GM12878 (cell line): ENCODE data around the gene SLC37A2. TPM values are rescaled to one million over a fixed set of nuclear protein-coding genes. Genes with fewer than 3 reads are reported as not detected.

Source experiments
- BACH1 ChIP-seq: fragments of 450-650 bp; IDR thresholded peaks from 2 replicates; pipeline ENCODE4 v1.6.1; 2017; ENCODE audit warnings: mild to moderate bottlenecking, borderline replicate concordance
- BRCA1 ChIP-seq: IDR thresholded peaks from 2 replicates; pipeline ENCODE4 v1.6.1; 2011; ENCODE audit warnings: low read depth, low read length, improper control_type of control experiment
- CREB1 ChIP-seq: IDR thresholded peaks from 2 replicates; pipeline ENCODE4 v1.6.1; 2012; ENCODE audit warnings: low read depth, mild to moderate bottlenecking, inconsistent platforms
- ETV6 ChIP-seq, 2 experiments: fragments of 450-650 bp in 1 of 2; IDR thresholded peaks in 1 of 2; conservative IDR thresholded peaks in 1 of 2; 2 replicates each; pipeline ENCODE4 v1.6.1; 2014; ENCODE audit warnings: antibody characterized with exemption in 1 of 2, borderline replicate concordance in 1 of 2, low read depth in 1 of 2, mild to moderate bottlenecking in 1 of 2, moderate library complexity in 1 of 2
- JUND ChIP-seq: IDR thresholded peaks from 2 replicates; pipeline ENCODE4 v1.6.1; 2012; ENCODE audit warnings: low read depth, mild to moderate bottlenecking, low read length, improper control_type of control experiment, moderate library complexity
- PKNOX1 ChIP-seq: fragments of 450-650 bp; IDR thresholded peaks from 2 replicates; pipeline ENCODE4 v1.6.1; 2016; ENCODE audit warnings: mild to moderate bottlenecking
- RAD21 ChIP-seq: IDR thresholded peaks from 2 replicates; pipeline ENCODE4 v1.6.1; 2011; ENCODE audit warnings: mild to moderate bottlenecking, low read depth, low read length, moderate library complexity; ENCODE audit not compliant: insufficient read depth
- RELB ChIP-seq: fragments of 450-650 bp; IDR thresholded peaks from 2 replicates; pipeline ENCODE4 v1.6.1; 2017; ENCODE audit warnings: low read depth, mild to moderate bottlenecking, moderate library complexity
- SREBF2 ChIP-seq: IDR thresholded peaks from 2 replicates; pipeline ENCODE4 v1.6.1; 2012; ENCODE audit warnings: mild to moderate bottlenecking, low read length
- USF1 ChIP-seq: IDR thresholded peaks from 2 replicates; pipeline ENCODE4 v1.6.1; 2011; ENCODE audit warnings: borderline replicate concordance, low read depth, mild to moderate bottlenecking, moderate library complexity, mixed read lengths, low read length; ENCODE audit not compliant: insufficient read depth; ENCODE audit errors: extremely low read length
- ZBTB33 ChIP-seq: fragments of 450-650 bp; IDR thresholded peaks from 2 replicates; pipeline ENCODE4 v1.6.1; 2017; ENCODE audit warnings: mild to moderate bottlenecking
- ZNF592 ChIP-seq: fragments of 450-650 bp; IDR thresholded peaks from 2 replicates; pipeline ENCODE4 v1.6.1; 2017; ENCODE audit warnings: mild to moderate bottlenecking, moderate library complexity
- polyA plus RNA-seq, 11 experiments: library from polyadenylated mRNA; depleted of rRNA in 4 of 11; unstranded in 6 of 11; stranded (reverse) in 5 of 11; fragments of >200 nt; fragmentation: Nextera tagmentation in 4 of 11; fragmentation: Illumina TruSeq in 1 of 11; extraction: Ambion mirVana in 4 of 11; extraction: Trizol in 1 of 11; gene quantifications; 1 replicate in 1 of 11; 2 replicates in 10 of 11; pipeline versions ENCODE4 v1.2.1 to v1.2.3, GENCODE V29; 2011 to 2016; ENCODE audit warnings: inconsistent platforms in 2 of 11, missing spikeins in 2 of 11, low read depth in 1 of 11
- total RNA-seq, 4 experiments: library from RNA; depleted of rRNA in 3 of 4; stranded (reverse); fragments of >200 nt in 3 of 4; fragmentation: Illumina TruSeq in 1 of 4; extraction: Trizol in 1 of 4; gene quantifications; 2 replicates each; pipeline versions ENCODE4 v1.2.1 to v1.2.3, GENCODE V29; 2013 to 2021

The SLC37A2 gene
- total and polyA plus RNA-seq, 10 of the 15 experiments (the other 5 are each of a cell fraction or from before 2014, with no cell fraction given) = 0.26 to 9.8 (median 2.0) TPM

- TF ChIP-seq ZNF592 (peak; percentile 85), ZBTB33 (no peak), BRCA1 (no peak), RELB (peak; percentile 90), USF1 (no peak), CREB1 (peak; percentile 63), SREBF2 (no peak), BACH1 (peak; percentile 81; the same call in 1 of the 2 replicates), PKNOX1 (no peak), ETV6 (conservative IDR thresholded peaks at IDR 0.05 in 1 of 2, IDR thresholded peaks at IDR 0.05 in 1 of 2; ENCODE audit: borderline replicate concordance in 1 of 2, low read depth in 1 of 2) (peak in 1 of 2 experiments; percentile 76; a peak in 2 of 4 replicates), JUND (no peak), RAD21 (peak; percentile 21; the same call in 1 of the 2 replicates)
These were observed 9.3 kb downstream of the SLC37A2 start (continued) for GRCh38 chr11:125072218-125072960.
